HEK293 (cell line): ENCODE measurements around the gene KCNRG.

Experiments
- CTCF ChIA-PET: fragments of 350-600 bp; formaldehyde crosslinking; extraction: SDS; loops from one replicate; lab custom pipeline; 2021; ENCODE audit warnings: antibody characterized with exemption; lab: Yijun Ruan, JAX
- POLR2A ChIA-PET: fragments of 300-600 bp; formaldehyde crosslinking; extraction: SDS; loops from one replicate; lab custom pipeline; 2020; ENCODE audit warnings: antibody characterized with exemption, inconsistent platforms; lab: Yijun Ruan, JAX
- H3K27ac ChIP-seq: fragments of 200-500 bp; sonication (Bioruptor generic); 2 replicates; pipeline ENCODE4 v1.5.1; 2014; ENCODE audit warnings: low read depth, low read length, control low read depth, inconsistent platforms; ENCODE audit errors: extremely low read depth
- H3K36me3 ChIP-seq, 2 experiments: fragments of 200-500 bp in 1 of 2; sonication (Bioruptor generic) in 1 of 2; 1 replicate in 1 of 2; 2 replicates in 1 of 2; pipeline ENCODE4 v1.5.1; 2014 to 2017; ENCODE audit warnings: inconsistent platforms in 2 of 2, low read length in 2 of 2; ENCODE audit not compliant: control insufficient read depth in 2 of 2, insufficient read depth in 1 of 2
- H3K4me1 ChIP-seq: fragments of 200-500 bp; sonication (Bioruptor generic); 2 replicates; pipeline ENCODE4 v1.5.1; 2014; ENCODE audit warnings: mild to moderate bottlenecking, low read length, inconsistent platforms; ENCODE audit not compliant: control insufficient read depth, insufficient read depth
- H3K4me3 ChIP-seq: 2 replicates; pipeline ENCODE4 v1.5.1; 2011; ENCODE audit warnings: low read depth, mild to moderate bottlenecking, control low read depth, low read length, moderate library complexity
- H3K9me3 ChIP-seq: fragments of 200-500 bp; sonication (Bioruptor generic); 2 replicates; pipeline ENCODE4 v1.5.1; 2014; ENCODE audit warnings: low read depth, low read length, inconsistent platforms; ENCODE audit not compliant: control insufficient read depth, insufficient read depth
- FEZF1 ChIP-seq: fragments of 450-650 bp; formaldehyde crosslinking; IDR thresholded peaks from 2 replicates; pipeline ENCODE4 v1.5.1; 2016; ENCODE audit warnings: missing biosample characterization, missing genetic modification characterization
- GLI4 ChIP-seq: fragments of 450-650 bp; formaldehyde crosslinking; IDR thresholded peaks from 2 replicates; pipeline ENCODE4 v1.5.1; 2016; ENCODE audit warnings: missing biosample characterization, missing genetic modification characterization
- HOXA7 ChIP-seq: sonication (generic); formaldehyde crosslinking; IDR thresholded peaks from 2 replicates; pipeline ENCODE4 v1.8.1; 2022; ENCODE audit warnings: missing genetic modification reagents, borderline replicate concordance
- KLF16 ChIP-seq: fragments of 450-650 bp; formaldehyde crosslinking; IDR thresholded peaks from 2 replicates; pipeline ENCODE4 v1.5.1; 2017; ENCODE audit warnings: missing biosample characterization, missing genetic modification characterization
- MZF1 ChIP-seq: fragments of 450-650 bp; formaldehyde crosslinking; IDR thresholded peaks from 2 replicates; pipeline ENCODE4 v1.5.1; 2017; ENCODE audit warnings: missing biosample characterization, missing genetic modification characterization, borderline replicate concordance
- SCRT1 ChIP-seq: fragments of 450-650 bp; formaldehyde crosslinking; IDR thresholded peaks from 2 replicates; pipeline ENCODE4 v1.5.1; 2016; ENCODE audit warnings: missing biosample characterization, missing genetic modification characterization, borderline replicate concordance
- TRIM28 ChIP-seq: IDR thresholded peaks from 2 replicates; pipeline ENCODE4 v1.6.1; 2011; ENCODE audit warnings: low read length, control low read depth, borderline replicate concordance
- ZBTB48 ChIP-seq: fragments of 450-650 bp; formaldehyde crosslinking; IDR thresholded peaks from 2 replicates; pipeline ENCODE4 v1.5.1; 2016; ENCODE audit warnings: missing biosample characterization, missing genetic modification characterization
- ZNF121 ChIP-seq: fragments of 450-650 bp; formaldehyde crosslinking; IDR thresholded peaks from 2 replicates; pipeline ENCODE4 v1.5.1; 2016; ENCODE audit warnings: missing biosample characterization, missing genetic modification characterization
- ZNF155 ChIP-seq: fragments of 450-650 bp; formaldehyde crosslinking; IDR thresholded peaks from 2 replicates; pipeline ENCODE4 v1.5.1; 2016; ENCODE audit warnings: missing biosample characterization, missing genetic modification characterization
- ZNF169 ChIP-seq: fragments of 450-650 bp; formaldehyde crosslinking; IDR thresholded peaks from 2 replicates; pipeline ENCODE4 v1.5.1; 2016; ENCODE audit warnings: missing biosample characterization, missing genetic modification characterization
- ZNF19 ChIP-seq: fragments of 450-650 bp; formaldehyde crosslinking; IDR thresholded peaks from 2 replicates; pipeline ENCODE4; 2016; ENCODE audit warnings: missing biosample characterization, missing genetic modification characterization, low read depth
- ZNF223 ChIP-seq: fragments of 450-650 bp; formaldehyde crosslinking; IDR thresholded peaks from 2 replicates; pipeline ENCODE4 v1.5.1; 2016; ENCODE audit warnings: missing biosample characterization, missing genetic modification characterization
- ZNF26 ChIP-seq: fragments of 450-650 bp; formaldehyde crosslinking; IDR thresholded peaks from 2 replicates; pipeline ENCODE4 v1.5.1; 2016; ENCODE audit warnings: missing biosample characterization, missing genetic modification characterization
- ZNF280D ChIP-seq: fragments of 450-650 bp; formaldehyde crosslinking; IDR thresholded peaks from 2 replicates; pipeline ENCODE4 v1.5.1; 2016; ENCODE audit warnings: missing biosample characterization, missing genetic modification characterization
- ZNF48 ChIP-seq: fragments of 450-650 bp; formaldehyde crosslinking; IDR thresholded peaks from 2 replicates; pipeline ENCODE4 v1.5.1; 2016; ENCODE audit warnings: missing biosample characterization, missing genetic modification characterization
- ZNF530 ChIP-seq: fragments of 450-650 bp; formaldehyde crosslinking; IDR thresholded peaks from 2 replicates; pipeline ENCODE4 v1.5.1; 2016; ENCODE audit warnings: low read depth, missing biosample characterization, missing genetic modification characterization
- ZNF600 ChIP-seq: fragments of 450-650 bp; formaldehyde crosslinking; IDR thresholded peaks from 2 replicates; pipeline ENCODE4 v1.5.1; 2016; ENCODE audit warnings: missing biosample characterization, missing genetic modification characterization
- ZNF629 ChIP-seq: fragments of 450-650 bp; formaldehyde crosslinking; IDR thresholded peaks from 2 replicates; pipeline ENCODE4 v1.5.1; 2017; ENCODE audit warnings: missing biosample characterization, missing genetic modification characterization
- ZNF704 ChIP-seq: fragments of 450-650 bp; formaldehyde crosslinking; IDR thresholded peaks from 2 replicates; pipeline ENCODE4 v1.5.1; 2016; ENCODE audit warnings: missing biosample characterization, missing genetic modification characterization
- ZNF768 ChIP-seq: fragments of 450-650 bp; formaldehyde crosslinking; IDR thresholded peaks from 2 replicates; pipeline ENCODE4 v1.5.1; 2018; ENCODE audit warnings: missing biosample characterization, mild to moderate bottlenecking, missing genetic modification characterization
- ZNF776 ChIP-seq: fragments of 450-650 bp; formaldehyde crosslinking; IDR thresholded peaks from 2 replicates; pipeline ENCODE4 v1.5.0; 2017; ENCODE audit warnings: missing biosample characterization, missing genetic modification characterization, borderline replicate concordance
- ZNF777 ChIP-seq: fragments of 450-650 bp; formaldehyde crosslinking; IDR thresholded peaks from 2 replicates; pipeline ENCODE4 v1.5.1; 2017; ENCODE audit warnings: missing biosample characterization, missing genetic modification characterization, borderline replicate concordance
- ZNF791 ChIP-seq: fragments of 450-650 bp; formaldehyde crosslinking; IDR thresholded peaks from 2 replicates; pipeline ENCODE4 v1.5.1; 2016; ENCODE audit warnings: missing biosample characterization, missing genetic modification characterization
- ZSCAN4 ChIP-seq: fragments of 450-650 bp; formaldehyde crosslinking; IDR thresholded peaks from 2 replicates; pipeline ENCODE4 v1.5.1; 2017; ENCODE audit warnings: missing biosample characterization, missing genetic modification characterization
- ZXDB ChIP-seq: fragments of 450-650 bp; formaldehyde crosslinking; IDR thresholded peaks from 2 replicates; pipeline ENCODE4 v1.5.1; 2016; ENCODE audit warnings: missing biosample characterization, missing genetic modification characterization

The KCNRG gene

GRCh38 chr13:49993111-49993510 lies 22.1 kb upstream of the KCNRG start:
- Histone ChIP-seq H3K9me3 (no peaks in the 10 kb centered on the region), H3K36me3 (peaks cover 0 to 8% of the 10 kb centered on the region in 2 experiments; a peak in 1 of 3 replicates), H3K27ac (no peak overlapping the region), H3K4me1 (0 out of 2 replicates have a peak, but pooled peaks cover 3% of the 10 kb centered on the region), H3K4me3 (no peak overlapping the region)
- POLR2A ChIA-PET = no interaction called here
- no peak for TF ChIP-seq HOXA7
- TF ChIP-seq MZF1 (tag by site-specific recombination) = no peak
- TF ChIP-seq ZNF169 (tag by site-specific recombination) = no peak
- TF ChIP-seq ZNF530 (tag by site-specific recombination) = no peak
- TF ChIP-seq ZNF776 (tag by site-specific recombination) = no peak
- no peak for TF ChIP-seq FEZF1 (tag by site-specific recombination)
- TF ChIP-seq ZNF704 (tag by site-specific recombination) = no peak
- TF ChIP-seq ZSCAN4 (tag by site-specific recombination) = no peak
- TF ChIP-seq ZNF791 (tag by site-specific recombination) = no peak
- no peak for TF ChIP-seq TRIM28
- no peak for TF ChIP-seq GLI4
- no peak for TF ChIP-seq KLF16 (tag by site-specific recombination)
- TF ChIP-seq ZNF155 (tag by site-specific recombination) = no peak
- TF ChIP-seq ZNF777 = no peak
- CTCF ChIA-PET = interaction anchor here (0.5 kb wide), 1 partner anchor 18 kb away, joined by 4 read pairs; no protein-coding TSS in a partner anchor

- Histone ChIP-seq H3K27ac (no peak overlapping the region), H3K9me3 (no peaks in the 10 kb centered on the region), H3K36me3 (peaks cover 2 to 11% of the 10 kb centered on the region in 2 experiments; a peak in 2 of 3 replicates), H3K4me1 (0 out of 2 replicates have a peak, but pooled peaks cover 3% of the 10 kb centered on the region), H3K4me3 (no peak overlapping the region)
- POLR2A ChIA-PET = no interaction called here
- CTCF ChIA-PET = interaction anchor here (1.2 kb wide), 1 partner anchor 17 kb away, joined by 4 read pairs; no protein-coding TSS in a partner anchor
- TF ChIP-seq SCRT1 (tag by site-specific recombination) (no peak), GLI4 (no peak), ZNF223 (no peak), ZNF629 (tag by site-specific recombination) (no peak), ZNF48 (tag by site-specific recombination) (no peak), ZXDB (tag by site-specific recombination) (no peak), ZNF768 (no peak)
Observed at GRCh38 chr13:49993666-49994065, 21.6 kb upstream of the KCNRG start.

- ChIA-PET POLR2A (no interaction called here), CTCF (no interaction called here)
- H3K9me3 ChIP-seq = no peaks in the 10 kb centered on the region
- H3K36me3 ChIP-seq = peaks cover 8 to 24% of the 10 kb centered on the region in 2 experiments; a peak in 2 of 3 replicates
- H3K27ac ChIP-seq = no peak overlapping the region
- H3K4me1 ChIP-seq = 0 out of 2 replicates have a peak, but pooled peaks cover 3% of the 10 kb centered on the region
- no peak overlapping the region for H3K4me3 ChIP-seq
- TF ChIP-seq ZNF600 (tag by site-specific recombination) (no peak), ZNF704 (tag by site-specific recombination) (no peak), ZNF19 (tag by site-specific recombination) (no peak), ZBTB48 (tag by site-specific recombination) (no peak), ZNF121 (tag by site-specific recombination) (no peak), ZNF26 (no peak), ZNF280D (tag by site-specific recombination) (no peak)
Observed at GRCh38 chr13:49995625-49996101, 19.6 kb upstream of the KCNRG start.
